Gastrocnemius medialis (tissue), 4 donors: Measurements from ENCODE around the gene WASHC4.

Experiments
- POLR2A ChIP-seq, 2 donors: fragments of 450-650 bp; IDR thresholded peaks; one replicate each; pipeline ENCODE4 v1.6.1; 2017; ENCODE audit warnings: antibody characterized with exemption in 2 of 2, mild to moderate bottlenecking in 2 of 2, moderate library complexity in 2 of 2
- TF ChIP-seq, protein P1 (sequence below), 5 experiments: fragments of 450-650 bp in 3 of 5; fragments of 200-600 bp in 2 of 5; sonication (generic) in 2 of 5; IDR thresholded peaks in 4 of 5; conservative IDR thresholded peaks in 1 of 5; 1 replicate in 4 of 5; 2 replicates in 1 of 5; pipeline ENCODE4 v1.5.1; 2016 to 2019; ENCODE audit warnings: antibody characterized with exemption in 5 of 5, mild to moderate bottlenecking in 3 of 5, moderate library complexity in 3 of 5

DNA sequence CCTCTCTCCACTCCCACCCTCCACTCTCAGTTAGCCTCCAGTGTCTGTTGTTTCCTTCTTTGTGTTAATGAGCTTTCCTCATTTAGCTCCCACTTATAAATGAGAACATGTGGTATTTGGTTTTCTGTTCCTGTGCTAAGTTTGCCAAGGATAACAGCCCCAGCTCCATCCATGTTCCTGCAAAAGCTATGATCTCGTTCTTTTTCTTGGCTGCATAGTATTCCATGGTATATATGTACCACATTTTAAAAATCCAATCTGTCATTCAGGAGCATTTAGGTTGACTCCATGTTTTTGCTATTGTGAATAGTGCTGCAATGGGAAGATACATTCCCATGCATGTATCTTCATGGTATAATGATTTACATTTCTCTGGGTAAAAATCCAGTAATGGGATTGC lies 2.8 kb upstream of the WASHC4 start:
- TF ChIP-seq POLR2A (IDR thresholded peaks at IDR 0.05), result no peak
- TF ChIP-seq, protein P1, sequence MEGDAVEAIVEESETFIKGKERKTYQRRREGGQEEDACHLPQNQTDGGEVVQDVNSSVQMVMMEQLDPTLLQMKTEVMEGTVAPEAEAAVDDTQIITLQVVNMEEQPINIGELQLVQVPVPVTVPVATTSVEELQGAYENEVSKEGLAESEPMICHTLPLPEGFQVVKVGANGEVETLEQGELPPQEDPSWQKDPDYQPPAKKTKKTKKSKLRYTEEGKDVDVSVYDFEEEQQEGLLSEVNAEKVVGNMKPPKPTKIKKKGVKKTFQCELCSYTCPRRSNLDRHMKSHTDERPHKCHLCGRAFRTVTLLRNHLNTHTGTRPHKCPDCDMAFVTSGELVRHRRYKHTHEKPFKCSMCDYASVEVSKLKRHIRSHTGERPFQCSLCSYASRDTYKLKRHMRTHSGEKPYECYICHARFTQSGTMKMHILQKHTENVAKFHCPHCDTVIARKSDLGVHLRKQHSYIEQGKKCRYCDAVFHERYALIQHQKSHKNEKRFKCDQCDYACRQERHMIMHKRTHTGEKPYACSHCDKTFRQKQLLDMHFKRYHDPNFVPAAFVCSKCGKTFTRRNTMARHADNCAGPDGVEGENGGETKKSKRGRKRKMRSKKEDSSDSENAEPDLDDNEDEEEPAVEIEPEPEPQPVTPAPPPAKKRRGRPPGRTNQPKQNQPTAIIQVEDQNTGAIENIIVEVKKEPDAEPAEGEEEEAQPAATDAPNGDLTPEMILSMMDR (IDR thresholded peaks at IDR 0.05 in 4 of 5, conservative IDR thresholded peaks at IDR 0.05 in 1 of 5), result no peak
